CD4-positive, alpha-beta T cell (primary cell): Measurements from ENCODE around the gene MAP3K20. TPM values are rescaled to one million over a fixed set of nuclear protein-coding genes. Genes with fewer than 3 reads are reported as not detected.
"Not testable (repeated sequence)": the region's sequence is repeated elsewhere in the genome, so short reads cannot be mapped to it uniquely, and the experiment has no call there.

Experiments
- ATAC-seq: fragments of 200-7000 bp; cut with Tn5 transposase; one replicate; pipeline ENCODE4 v1.10.0; 2022; ENCODE audit warnings: mild to moderate bottlenecking; ENCODE audit not compliant: poor library complexity
- CTCF ChIA-PET: fragments of 350-600 bp; sonication (Branson Sonifier 250); formaldehyde crosslinking; loops from one replicate; lab custom pipeline; 2021; ENCODE audit warnings: antibody characterized with exemption, inconsistent platforms; lab: Charles Lee
- POLR2A ChIA-PET: fragments of 350-600 bp; sonication (Branson Sonifier 250); formaldehyde crosslinking; loops from one replicate; lab custom pipeline; 2021; ENCODE audit warnings: antibody characterized with exemption, inconsistent platforms; lab: Charles Lee
- DNase-seq, 14 experiments: peaks; one replicate each; pipeline ENCODE4 v3.0.0-alpha.2; 2013 to 2020; ENCODE audit warnings: mixed read lengths in 2 of 14
- H3K27ac ChIP-seq, 2 donors: one replicate each; pipeline versions ENCODE4 v1.5.1 to v1.7.0; 2013; ENCODE audit warnings: low read length in 2 of 2, low read depth in 1 of 2, mild to moderate bottlenecking in 1 of 2
- H3K27me3 ChIP-seq, 2 experiments: 1 replicate in 1 of 2; 2 replicates in 1 of 2; pipeline versions ENCODE4 v1.6.1 to v1.7.0; 2013; ENCODE audit warnings: low read length in 2 of 2, control low read depth in 1 of 2, mild to moderate bottlenecking in 1 of 2, moderate library complexity in 1 of 2; ENCODE audit not compliant: insufficient read depth in 2 of 2, control insufficient read depth in 1 of 2
- H3K36me3 ChIP-seq: one replicate; pipeline ENCODE4 v1.6.1; 2013; ENCODE audit warnings: low read length, control low read depth; ENCODE audit not compliant: insufficient read depth
- H3K4me1 ChIP-seq: one replicate; pipeline ENCODE4 v1.6.1; 2013; ENCODE audit warnings: low read length, control low read depth; ENCODE audit not compliant: insufficient read depth
- H3K4me3 ChIP-seq: one replicate; pipeline ENCODE4 v1.5.1; 2013; ENCODE audit warnings: mild to moderate bottlenecking, low read length, moderate library complexity
- H3K9me3 ChIP-seq, 2 experiments: 1 replicate in 1 of 2; 2 replicates in 1 of 2; pipeline versions ENCODE4 v1.6.1 to v1.7.0; 2013; ENCODE audit warnings: low read length in 2 of 2, mild to moderate bottlenecking in 2 of 2, control low read depth in 1 of 2, moderate library complexity in 1 of 2; ENCODE audit not compliant: control insufficient read depth in 1 of 2, insufficient read depth in 1 of 2
- H3K27ac Mint-ChIP-seq: one replicate; pipeline ENCODE4 v1.8.0; 2020; ENCODE audit warnings: mixed read lengths
- H3K27me3 Mint-ChIP-seq: one replicate; pipeline ENCODE4 v1.8.0; 2021; ENCODE audit warnings: mixed read lengths
- H3K36me3 Mint-ChIP-seq: one replicate; pipeline ENCODE4 v1.8.0; 2021; ENCODE audit warnings: low read depth, mixed read lengths
- H3K4me1 Mint-ChIP-seq: one replicate; pipeline ENCODE4 v1.8.0; 2021; ENCODE audit warnings: low read depth, mixed read lengths
- H3K4me3 Mint-ChIP-seq: one replicate; pipeline ENCODE4 v1.8.0; 2020; ENCODE audit warnings: mild to moderate bottlenecking, mixed read lengths
- H3K9me3 Mint-ChIP-seq: one replicate; pipeline ENCODE4 v1.8.0; 2020; ENCODE audit warnings: mixed read lengths
- intact Hi-C, 2 experiments: fragments of 100-400 bp; cut with DNase I in 1 of 2; cut with micrococcal nuclease in 1 of 2; formaldehyde crosslinking; loops; one replicate each; pipeline versions ENCODE4 v1.15.1 to v1.9.0; 2023 to 2025; cut with DNase I, micrococcal nuclease
- total RNA-seq, 174 experiments: library from RNA in 2 of 174; stranded (reverse) in 2 of 174; gene quantifications; one replicate each; pipeline ENCODE4 v1.2.3 and lab custom pipeline; 2021 to 2026
- TF ChIP-seq, protein P1 (sequence below): fragments of 200-600 bp; IDR thresholded peaks from one replicate; pipeline ENCODE4 v1.8.0; 2022; ENCODE audit warnings: antibody characterized with exemption, mild to moderate bottlenecking

The MAP3K20 gene
- total RNA-seq, 2 experiments from 2014 or later: 0.36 to 0.39 TPM

DNA sequence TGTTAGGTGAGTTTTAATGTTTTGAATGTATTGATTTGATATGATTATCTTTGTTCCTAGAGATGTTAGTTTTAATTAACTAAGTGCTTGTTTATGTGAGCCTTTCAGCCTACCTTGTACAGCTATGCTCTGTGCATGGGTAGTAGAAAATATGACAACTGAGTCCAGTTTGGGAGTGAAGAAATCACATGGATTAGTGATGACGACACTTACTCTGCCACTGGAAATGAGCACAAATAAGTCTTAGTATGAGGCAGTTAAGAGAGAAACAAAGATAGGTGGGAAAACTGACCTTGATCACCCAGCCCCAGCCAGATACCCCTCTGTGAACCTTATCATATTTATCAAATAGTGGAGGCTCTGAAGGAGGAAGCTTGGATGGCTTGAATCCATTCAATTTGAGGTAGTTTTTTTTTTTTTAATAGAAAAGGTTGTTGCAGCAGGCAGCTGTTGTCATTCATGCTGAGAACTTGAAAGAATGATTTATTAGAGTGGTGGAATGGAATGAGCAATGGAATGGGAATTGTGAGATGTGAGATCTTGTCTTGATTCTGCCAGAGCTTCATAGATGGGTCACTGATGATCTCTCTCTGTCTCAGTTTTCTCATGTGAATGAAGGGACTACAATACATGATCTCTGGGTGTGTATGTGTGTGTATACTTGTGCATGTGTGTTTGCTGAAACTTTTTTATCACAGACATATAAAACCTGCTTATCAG is 96.4 kb downstream of the MAP3K20 start:
- TF ChIP-seq, protein P1, sequence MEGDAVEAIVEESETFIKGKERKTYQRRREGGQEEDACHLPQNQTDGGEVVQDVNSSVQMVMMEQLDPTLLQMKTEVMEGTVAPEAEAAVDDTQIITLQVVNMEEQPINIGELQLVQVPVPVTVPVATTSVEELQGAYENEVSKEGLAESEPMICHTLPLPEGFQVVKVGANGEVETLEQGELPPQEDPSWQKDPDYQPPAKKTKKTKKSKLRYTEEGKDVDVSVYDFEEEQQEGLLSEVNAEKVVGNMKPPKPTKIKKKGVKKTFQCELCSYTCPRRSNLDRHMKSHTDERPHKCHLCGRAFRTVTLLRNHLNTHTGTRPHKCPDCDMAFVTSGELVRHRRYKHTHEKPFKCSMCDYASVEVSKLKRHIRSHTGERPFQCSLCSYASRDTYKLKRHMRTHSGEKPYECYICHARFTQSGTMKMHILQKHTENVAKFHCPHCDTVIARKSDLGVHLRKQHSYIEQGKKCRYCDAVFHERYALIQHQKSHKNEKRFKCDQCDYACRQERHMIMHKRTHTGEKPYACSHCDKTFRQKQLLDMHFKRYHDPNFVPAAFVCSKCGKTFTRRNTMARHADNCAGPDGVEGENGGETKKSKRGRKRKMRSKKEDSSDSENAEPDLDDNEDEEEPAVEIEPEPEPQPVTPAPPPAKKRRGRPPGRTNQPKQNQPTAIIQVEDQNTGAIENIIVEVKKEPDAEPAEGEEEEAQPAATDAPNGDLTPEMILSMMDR: no peak
- ChIA-PET POLR2A (no interaction called here), CTCF (interaction anchor here (1.5 kb wide), 1 partner anchor 166 kb away, joined by 3 read pairs; no protein-coding TSS in a partner anchor)
- Mint-ChIP-seq H3K36me3 (no peaks in the 10 kb centered on the region), H3K4me1 (no peaks in the 10 kb centered on the region), H3K4me3 (no peak overlapping the region), H3K27me3 (peaks cover 4% of the 10 kb centered on the region), H3K9me3 (no peaks in the 10 kb centered on the region), H3K27ac (no peak overlapping the region)
- intact Hi-C loops: no loop called here
- Histone ChIP-seq H3K4me1 (no peaks in the 10 kb centered on the region), H3K4me3 (no peak overlapping the region), H3K9me3 (no peaks in the 10 kb centered on the region), H3K36me3 (no peaks in the 10 kb centered on the region), H3K27ac (no peak overlapping the region), H3K27me3 (no peaks in the 10 kb centered on the region)
- no peak for ATAC-seq
- DNase-seq: no peak

DNA sequence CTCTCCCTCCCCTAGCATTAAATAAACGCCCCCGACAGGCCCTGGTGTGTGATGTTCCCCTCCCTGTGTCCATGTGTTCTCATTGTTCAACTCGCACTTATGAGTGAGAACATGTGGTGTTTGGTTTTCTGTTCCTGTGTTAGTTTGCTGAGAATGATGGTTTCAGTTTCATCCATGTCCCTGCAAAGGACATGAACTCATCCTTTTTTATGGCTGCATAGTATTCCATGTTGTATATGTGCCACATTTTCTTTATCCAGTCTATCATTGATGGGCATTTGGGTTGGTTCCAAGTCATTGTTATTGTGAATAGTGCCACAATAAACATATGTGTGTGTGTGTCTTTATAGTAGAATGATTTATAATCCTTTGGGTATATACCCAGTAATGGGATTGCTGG is 98.7 kb downstream of the MAP3K20 start:
- ATAC-seq, intact Hi-C loops, H3K36me3 ChIP-seq, H3K27ac Mint-ChIP-seq, DNase-seq, H3K4me1 ChIP-seq, H3K27me3 Mint-ChIP-seq, H3K27ac ChIP-seq, H3K4me1 Mint-ChIP-seq, POLR2A ChIA-PET, CTCF ChIA-PET, H3K9me3 Mint-ChIP-seq, H3K36me3 Mint-ChIP-seq, H3K4me3 ChIP-seq, H3K27me3 ChIP-seq, H3K9me3 ChIP-seq, H3K4me3 Mint-ChIP-seq: not testable (repeated sequence)

DNA sequence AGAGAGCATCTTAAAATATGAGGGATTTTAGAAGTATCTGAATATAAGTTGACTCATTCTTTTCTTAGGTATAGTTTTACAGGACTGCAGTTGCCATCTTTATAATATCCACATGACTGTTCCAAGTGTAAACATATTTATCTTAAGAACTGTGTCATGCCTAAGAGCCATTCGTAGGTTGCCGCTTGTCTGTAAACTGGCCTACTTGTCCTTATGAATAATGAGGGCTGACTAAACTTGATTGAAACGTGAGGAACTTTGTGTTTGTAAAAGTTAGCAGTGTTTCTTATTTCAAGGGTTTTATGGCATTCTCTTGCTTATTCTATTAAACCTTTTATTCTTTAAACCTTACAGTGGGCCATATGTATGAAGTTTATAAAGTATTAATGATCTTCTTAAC is 99.6 kb downstream of the MAP3K20 start:
- Mint-ChIP-seq H3K4me3 (no peak overlapping the region), H3K36me3 (no peaks in the 10 kb centered on the region), H3K27ac (no peak overlapping the region), H3K9me3 (peaks cover 2% of the 10 kb centered on the region), H3K27me3 (peaks cover 4% of the 10 kb centered on the region), H3K4me1 (no peaks in the 10 kb centered on the region)
- Histone ChIP-seq H3K27me3 (no peaks in the 10 kb centered on the region), H3K27ac (no peak overlapping the region), H3K4me1 (no peaks in the 10 kb centered on the region), H3K4me3 (no peak overlapping the region), H3K9me3 (peaks cover 0 to under 1% of the 10 kb centered on the region in 2 experiments), H3K36me3 (no peaks in the 10 kb centered on the region)
- CTCF ChIA-PET: no interaction called here
- intact Hi-C loops: no loop called here
- TF ChIP-seq, protein P1: no peak
- DNase-seq (no peak), ATAC-seq (no peak)
- POLR2A ChIA-PET: no interaction called here

DNA sequence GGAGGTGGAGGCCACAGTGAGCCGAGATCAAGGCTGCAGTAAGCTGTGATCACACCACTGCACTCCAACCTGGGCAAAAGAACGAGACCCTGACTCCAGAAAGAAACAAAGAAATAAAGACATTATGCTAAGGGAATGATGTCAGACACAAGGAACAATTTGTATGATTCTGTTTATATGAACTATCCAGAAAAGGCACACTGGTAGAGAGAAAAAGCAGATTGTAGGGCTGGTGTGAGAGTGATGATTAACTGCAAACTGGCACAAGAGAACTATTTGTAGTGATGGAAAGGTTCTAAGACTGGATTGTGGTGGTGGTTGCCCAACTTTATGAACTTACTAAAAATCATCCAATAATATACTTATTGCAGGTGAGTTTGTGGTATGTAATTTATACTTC is 106.3 kb downstream of the MAP3K20 start:
- H3K4me3 ChIP-seq: no peak overlapping the region
- no peaks in the 10 kb centered on the region for H3K36me3 Mint-ChIP-seq
- no peak overlapping the region for H3K27ac Mint-ChIP-seq
- H3K4me3 Mint-ChIP-seq: no peak overlapping the region
- no peak overlapping the region for H3K27ac ChIP-seq
- intact Hi-C loops: no loop called here
- H3K9me3 ChIP-seq: peaks cover 0 to 4% of the 10 kb centered on the region in 2 experiments
- CTCF ChIA-PET: no interaction called here
- ATAC-seq (no peak), DNase-seq (no peak)
- H3K36me3 ChIP-seq: no peaks in the 10 kb centered on the region
- POLR2A ChIA-PET: no interaction called here
- H3K27me3 Mint-ChIP-seq: no peaks in the 10 kb centered on the region
- H3K9me3 Mint-ChIP-seq: peaks cover 2% of the 10 kb centered on the region
- TF ChIP-seq, protein P1: no peak
- H3K4me1 Mint-ChIP-seq: no peaks in the 10 kb centered on the region
- no peaks in the 10 kb centered on the region for H3K4me1 ChIP-seq
- H3K27me3 ChIP-seq: no peaks in the 10 kb centered on the region
